Natural killer cell (primary cell): ENCODE data around the gene TIGD1. TPM values are rescaled to one million over a fixed set of nuclear protein-coding genes. Genes with fewer than 3 reads are reported as not detected.

Experiments
- ATAC-seq, 3 donors: fragments of 150-1000 bp in 2 of 3; fragments of 200-7000 bp in 1 of 3; cut with Tn5 transposase; 1 replicate in 1 of 3; 2 replicates in 2 of 3; pipeline ENCODE4 v1.10.0; 2021; ENCODE audit warnings: mild to moderate bottlenecking in 2 of 3, moderate library complexity in 2 of 3
- DNase-seq, 2 donors: peaks; one replicate each; pipeline versions ENCODE4 v3.0.0 to v3.0.0-alpha.2; 2013 to 2021; ENCODE audit warnings: mixed read lengths in 1 of 2
- H3K27ac ChIP-seq: one replicate; pipeline ENCODE4 v1.5.1; 2013; ENCODE audit warnings: mild to moderate bottlenecking, low read length
- H3K27me3 ChIP-seq: one replicate; pipeline ENCODE4 v1.6.1; 2013; ENCODE audit warnings: low read length; ENCODE audit not compliant: control insufficient read depth, insufficient read depth
- H3K36me3 ChIP-seq: one replicate; pipeline ENCODE4 v1.6.1; 2013; ENCODE audit warnings: low read length; ENCODE audit not compliant: control insufficient read depth, insufficient read depth
- H3K4me1 ChIP-seq: one replicate; pipeline ENCODE4 v1.6.1; 2013; ENCODE audit warnings: low read length; ENCODE audit not compliant: control insufficient read depth, insufficient read depth
- H3K4me3 ChIP-seq: one replicate; pipeline ENCODE4 v1.5.1; 2013; ENCODE audit warnings: low read length
- H3K9me3 ChIP-seq: one replicate; pipeline ENCODE4 v1.6.1; 2013; ENCODE audit warnings: low read length; ENCODE audit not compliant: control insufficient read depth, insufficient read depth
- H3K27ac Mint-ChIP-seq, 2 donors: one replicate each; pipeline ENCODE4 v1.8.0; 2022; ENCODE audit warnings: mild to moderate bottlenecking in 2 of 2, mixed read lengths in 2 of 2, moderate library complexity in 1 of 2
- H3K27me3 Mint-ChIP-seq, 2 donors: one replicate each; pipeline ENCODE4 v1.8.0; 2022; ENCODE audit warnings: low read depth in 2 of 2, mixed read lengths in 2 of 2
- H3K36me3 Mint-ChIP-seq: one replicate; pipeline ENCODE4 v1.8.0; 2022; ENCODE audit warnings: mixed read lengths
- H3K4me1 Mint-ChIP-seq, 2 donors: one replicate each; pipeline ENCODE4 v1.8.0; 2022; ENCODE audit warnings: mixed read lengths in 2 of 2
- H3K4me3 Mint-ChIP-seq: one replicate; pipeline ENCODE4 v1.8.0; 2022; ENCODE audit warnings: mild to moderate bottlenecking, moderate library complexity, mixed read lengths
- H3K9me3 Mint-ChIP-seq, 2 donors: one replicate each; pipeline ENCODE4 v1.8.0; 2022; ENCODE audit warnings: mixed read lengths in 2 of 2
- CTCF ChIP-seq: fragments of 200-600 bp; IDR thresholded peaks from one replicate; pipeline ENCODE4 v1.8.0; 2022; ENCODE audit warnings: antibody characterized with exemption
- WGBS: methylation state at CpG from one replicate; pipeline ENCODE4 v1.1.7; 2013; ENCODE audit warnings: missing lambda C conversion rate; ENCODE audit not compliant: insufficient coverage; 5-methylcytosine and 5-hydroxymethylcytosine counted together
- intact Hi-C: fragments of 100-400 bp; cut with micrococcal nuclease; formaldehyde crosslinking; loops from one replicate; pipeline ENCODE4 v1.14.2; 2022
- total RNA-seq, 4 donors: library from RNA; stranded (reverse); fragments of 120-200 nt in 1 of 4; gene quantifications; one replicate each; pipeline versions ENCODE4 v1.2.3 to v1.2.4, GENCODE V29; 2013 to 2022

The TIGD1 gene
- total RNA-seq, 3 donors from 2014 or later (not counting 1 experiment from before 2014, with no cell fraction given), result 10.6 to 13.2 (median 12.4) TPM

- H3K4me1 Mint-ChIP-seq, result peaks cover 4 to 20% of the 10 kb centered on the region in 2 donors
- ATAC-seq, result no peak
- H3K27me3 Mint-ChIP-seq, result no peaks in the 10 kb centered on the region
- no peak for DNase-seq
- no peak overlapping the region for H3K4me3 Mint-ChIP-seq
- no peaks in the 10 kb centered on the region for H3K4me1 ChIP-seq
- no peak overlapping the region for H3K27ac Mint-ChIP-seq
- H3K9me3 ChIP-seq, result no peaks in the 10 kb centered on the region
- WGBS, result 75% methylated on average over 7 of the region's 8 CpGs
- no peaks in the 10 kb centered on the region for H3K27me3 ChIP-seq
- no peak overlapping the region for H3K27ac ChIP-seq
- H3K36me3 Mint-ChIP-seq, result peaks cover 33% of the 10 kb centered on the region
- no peak for TF ChIP-seq CTCF
- intact Hi-C loops, result no loop called here
- peaks cover 79% of the 10 kb centered on the region for H3K36me3 ChIP-seq
- no peak overlapping the region for H3K4me3 ChIP-seq
- H3K9me3 Mint-ChIP-seq, result no peaks in the 10 kb centered on the region
These were observed 12.3 kb upstream of the TIGD1 start for GRCh38 chr2:232562515-232563151.

GRCh38 chr2:232556426-232556825 is 6.1 kb upstream of the TIGD1 start:
- peaks cover 26% of the 10 kb centered on the region for H3K36me3 Mint-ChIP-seq
- no peaks in the 10 kb centered on the region for H3K27me3 Mint-ChIP-seq
- H3K27ac Mint-ChIP-seq, result peak overlapping the region in 1 of 2 donors; percentile 17
- no peak overlapping the region for H3K27ac ChIP-seq
- no peaks in the 10 kb centered on the region for H3K9me3 Mint-ChIP-seq
- H3K4me1 ChIP-seq, result peaks cover 8% of the 10 kb centered on the region
- no peaks in the 10 kb centered on the region for H3K27me3 ChIP-seq
- peaks cover 52% of the 10 kb centered on the region for H3K36me3 ChIP-seq
- no peaks in the 10 kb centered on the region for H3K9me3 ChIP-seq
- no peak overlapping the region for H3K4me3 ChIP-seq
- DNase-seq (no peak), ATAC-seq (no peak)
- no peak for TF ChIP-seq CTCF
- peaks cover 54 to 55% of the 10 kb centered on the region in 2 donors for H3K4me1 Mint-ChIP-seq
- H3K4me3 Mint-ChIP-seq, result no peak overlapping the region
- intact Hi-C loops, result no loop called here
- WGBS, result 91% methylated on average over 3 of the region's 3 CpGs

- no peak for TF ChIP-seq CTCF
- Mint-ChIP-seq H3K27me3 (no peaks in the 10 kb centered on the region), H3K9me3 (peaks cover 0 to 2% of the 10 kb centered on the region in 2 donors), H3K36me3 (peaks cover 4% of the 10 kb centered on the region), H3K27ac (peak overlapping the region; percentile 94 to 98), H3K4me1 (peaks cover 70 to 78% of the 10 kb centered on the region in 2 donors), H3K4me3 (peak overlapping the region; percentile 99)
- DNase-seq, result no peak
- Histone ChIP-seq H3K27ac (peak overlapping the region; percentile 89), H3K4me3 (peak overlapping the region; percentile 62), H3K4me1 (peaks cover 18% of the 10 kb centered on the region), H3K9me3 (no peaks in the 10 kb centered on the region), H3K27me3 (no peaks in the 10 kb centered on the region), H3K36me3 (peaks cover 18% of the 10 kb centered on the region)
- 96% methylated on average over 4 of the region's 4 CpGs for WGBS
- intact Hi-C loops, result no loop called here
- no peak for ATAC-seq
These were observed 1.4 kb upstream of the TIGD1 start for GRCh38 chr2:232551776-232552175.

GRCh38 chr2:232551250-232551638 is 887 bp upstream of the TIGD1 start:
- WGBS, result 9% methylated on average over 7 of the region's 7 CpGs
- H3K4me3 Mint-ChIP-seq, result peak overlapping the region; percentile 99
- peaks cover 0 to 2% of the 10 kb centered on the region in 2 donors for H3K9me3 Mint-ChIP-seq
- H3K27me3 Mint-ChIP-seq, result no peaks in the 10 kb centered on the region
- peak in 1 of 2 donors; percentile 16 for DNase-seq
- intact Hi-C loops, result no loop called here
- ATAC-seq, result no peak
- Histone ChIP-seq H3K27ac (peak overlapping the region; percentile 89), H3K36me3 (peaks cover 14% of the 10 kb centered on the region), H3K9me3 (no peaks in the 10 kb centered on the region), H3K4me3 (peak overlapping the region; percentile 62), H3K4me1 (peaks cover 18% of the 10 kb centered on the region), H3K27me3 (no peaks in the 10 kb centered on the region)
- peaks cover 69 to 77% of the 10 kb centered on the region in 2 donors for H3K4me1 Mint-ChIP-seq
- no peak for TF ChIP-seq CTCF
- H3K27ac Mint-ChIP-seq, result peak overlapping the region; percentile 94 to 98
- H3K36me3 Mint-ChIP-seq, result no peaks in the 10 kb centered on the region
